Hematopoietic multipotent progenitor cell treated with erythropoietin and hydrocortisone succinate and interleukin-3 and kit ligand, for 17 days (in vitro differentiated cells): ENCODE data around the gene IRGM.
"Not testable (repeated sequence)": the region's sequence is repeated elsewhere in the genome, so short reads cannot be mapped to it uniquely, and the experiment has no call there.

Source experiments
- DNase-seq: peaks from one replicate; pipeline ENCODE4 v3.0.0-alpha.2; 2015; ENCODE audit warnings: low spot score

The IRGM gene, protein sequence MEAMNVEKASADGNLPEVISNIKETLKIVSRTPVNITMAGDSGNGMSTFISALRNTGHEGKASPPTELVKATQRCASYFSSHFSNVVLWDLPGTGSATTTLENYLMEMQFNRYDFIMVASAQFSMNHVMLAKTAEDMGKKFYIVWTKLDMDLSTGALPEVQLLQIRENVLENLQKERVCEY

DNA sequence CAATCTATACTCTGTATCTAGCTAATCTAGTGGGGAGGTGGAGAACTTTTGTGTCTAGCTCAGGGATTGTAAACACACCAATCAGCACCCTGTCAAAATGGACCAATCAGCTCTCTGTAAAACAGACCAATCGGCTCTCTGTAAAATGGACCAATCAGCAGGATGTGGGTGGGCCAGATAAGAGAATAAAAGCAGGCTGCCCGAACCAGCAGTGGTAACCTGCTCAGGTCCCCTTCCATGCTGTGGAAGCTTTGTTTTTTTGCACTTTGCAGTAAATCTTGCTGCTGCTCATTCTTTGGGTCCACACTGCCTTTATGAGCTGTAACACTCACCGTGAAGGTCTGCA is at the start of gene IRGM:
IRGM (plus strand) TSS at position 214 of the 346 bp plus-strand sequence. CDS start 1,603 bp downstream, outside the sequence.
- DNase-seq = not testable (repeated sequence)

DNA sequence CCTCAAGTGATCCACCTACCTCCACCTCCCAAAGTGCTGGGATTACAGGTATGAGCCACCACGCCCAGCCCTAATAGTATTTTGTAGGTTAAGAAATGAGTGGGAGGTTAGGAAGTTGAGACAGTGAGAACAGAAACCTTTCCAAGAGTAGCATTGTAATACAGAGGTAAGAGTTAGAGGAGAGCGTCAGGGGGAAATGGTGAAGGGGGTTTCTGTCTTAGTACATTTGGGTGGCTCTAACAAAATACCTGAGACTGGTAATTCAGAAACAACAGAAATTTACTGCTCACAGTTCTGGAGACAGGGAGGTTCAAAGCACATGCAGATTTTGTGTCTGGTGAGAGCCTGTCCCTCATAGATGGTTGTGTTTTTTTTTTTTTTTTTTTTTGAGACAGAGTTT is 48.9 kb upstream of the IRGM start:
- DNase-seq = no peak

DNA sequence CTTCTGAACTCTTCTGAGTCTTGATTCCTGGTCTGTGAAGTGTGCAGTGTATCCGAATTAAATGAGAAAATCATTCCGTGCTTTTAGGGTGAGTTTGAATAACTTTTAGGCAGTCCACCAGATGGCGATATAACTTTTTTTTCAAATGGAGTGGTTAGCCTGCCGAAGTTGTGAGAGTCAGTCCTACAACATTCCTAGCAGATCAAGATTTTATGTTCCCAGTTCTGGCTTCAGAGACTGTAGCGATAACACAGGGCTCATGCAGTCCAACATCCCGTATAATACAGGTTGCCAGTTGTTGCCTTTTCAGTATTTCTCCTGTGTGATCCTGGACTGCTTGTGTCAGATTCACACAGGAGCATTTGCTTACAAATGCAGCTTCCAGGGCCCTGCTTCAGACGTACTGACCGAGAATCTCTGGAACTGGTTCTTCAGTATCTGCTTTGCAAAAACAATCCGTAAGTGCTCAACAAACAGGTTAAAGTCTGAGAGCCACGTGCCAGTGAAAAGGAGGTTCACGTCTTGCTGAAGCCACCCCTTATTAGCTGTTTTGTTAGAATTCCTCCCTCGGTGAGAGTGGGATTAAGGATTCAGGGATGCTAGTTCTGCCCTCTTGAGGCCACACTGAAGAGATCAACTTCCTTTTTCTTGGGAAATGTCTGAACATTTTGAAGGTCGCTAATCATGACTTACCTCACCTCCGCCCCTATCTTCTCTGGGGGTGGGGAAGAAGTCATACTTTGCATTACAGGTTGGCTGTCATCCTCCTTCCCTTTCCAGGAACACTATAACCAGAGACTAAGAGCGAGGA is 45.0 kb upstream of the IRGM start:
- DNase-seq = peak; percentile 47

DNA sequence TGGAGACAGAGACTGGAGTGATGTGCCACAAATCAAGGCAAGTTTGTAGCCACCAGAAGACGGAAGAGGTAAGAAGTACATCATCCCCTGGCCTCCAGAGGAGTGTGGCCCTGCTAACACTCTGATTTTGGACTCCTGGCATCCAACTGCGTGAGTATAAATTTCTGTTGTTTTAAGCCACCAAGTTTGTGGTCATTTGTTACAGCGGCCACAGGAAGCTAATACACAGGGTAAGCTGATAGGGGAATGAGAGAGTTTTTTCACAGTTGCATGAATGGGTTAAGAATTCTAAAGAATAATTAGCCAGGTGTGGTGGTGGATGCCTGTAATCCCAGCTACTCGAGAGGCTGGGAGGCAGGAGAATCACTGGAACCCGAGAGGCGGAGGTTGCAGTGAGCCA is 41.9 kb upstream of the IRGM start:
- no peak for DNase-seq

DNA sequence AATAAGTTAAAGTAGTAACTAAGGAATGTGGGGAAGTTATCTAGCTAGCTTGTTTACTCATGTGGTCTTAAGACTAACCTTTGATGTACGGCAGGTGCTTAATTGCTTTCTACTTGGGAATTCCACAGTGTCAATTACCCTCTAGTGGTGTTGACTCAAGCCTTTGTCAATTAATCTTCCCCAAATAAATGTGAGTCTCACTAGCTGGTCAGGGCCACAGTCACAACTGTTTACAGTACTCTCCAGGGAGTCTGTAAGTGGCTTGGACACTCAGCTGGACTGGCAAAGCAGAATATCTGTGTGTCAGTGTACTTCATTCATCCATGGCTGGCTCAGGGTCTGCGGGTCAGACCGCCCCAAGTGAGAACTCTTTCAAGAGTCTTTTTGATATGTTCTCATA is 37.0 kb upstream of the IRGM start:
- DNase-seq = no peak

DNA sequence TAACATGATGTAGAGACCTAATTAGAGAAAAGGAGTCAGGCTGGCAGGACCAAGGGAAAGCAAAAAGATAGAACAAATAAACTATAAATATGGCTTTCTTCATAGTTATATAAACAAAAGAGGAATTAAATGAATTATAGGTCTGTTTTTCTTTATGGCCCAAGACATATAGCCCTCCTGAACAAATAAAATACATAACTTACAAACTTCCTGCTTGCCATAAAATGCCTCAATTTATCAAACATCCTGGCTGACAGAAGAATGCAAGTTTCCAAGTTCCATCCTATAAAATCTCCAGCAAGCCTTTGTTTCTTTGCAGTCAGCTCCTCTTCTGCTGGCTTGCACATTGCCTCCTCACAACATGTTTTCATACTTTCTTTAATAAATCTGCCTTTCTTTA is 31.3 kb upstream of the IRGM start:
- DNase-seq = no peak

DNA sequence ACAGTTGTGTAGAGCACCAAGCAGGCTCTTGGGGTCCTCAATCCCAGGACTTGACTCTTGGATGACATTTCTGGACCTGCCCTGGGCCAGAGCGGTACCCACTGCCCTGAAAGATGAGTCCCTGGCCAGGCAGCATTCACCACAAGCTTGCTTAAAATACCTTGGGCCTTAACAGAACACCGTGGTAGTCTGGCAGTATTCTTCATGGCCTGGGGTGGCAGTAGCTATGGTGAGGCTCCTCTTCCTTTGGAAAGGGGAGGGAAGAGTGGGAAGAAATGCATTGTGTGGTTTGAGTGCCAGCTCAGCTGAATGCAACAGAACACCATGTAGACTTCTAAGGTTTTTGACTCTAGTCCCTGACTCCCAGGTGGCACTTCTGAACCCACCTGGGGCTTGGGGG is 29.4 kb upstream of the IRGM start:
- DNase-seq = no peak

DNA sequence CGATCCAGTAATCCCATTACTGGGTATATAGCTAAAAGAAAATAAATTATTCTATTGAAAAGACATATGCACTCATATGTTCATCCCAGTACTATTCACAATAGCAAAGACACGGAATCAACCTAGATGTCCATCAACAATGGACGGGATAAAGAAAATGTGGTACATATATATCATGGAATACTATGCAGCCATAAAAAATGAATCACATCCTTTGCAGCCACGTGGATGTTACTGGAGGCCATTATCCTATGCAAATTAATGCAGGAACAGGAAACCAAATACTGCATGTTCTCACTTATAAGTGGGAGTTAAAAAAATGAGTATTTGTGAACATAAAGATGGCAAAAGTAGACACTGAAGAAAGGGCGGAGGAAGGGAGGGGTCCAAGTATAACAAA is 16.6 kb upstream of the IRGM start:
- no peak for DNase-seq

DNA sequence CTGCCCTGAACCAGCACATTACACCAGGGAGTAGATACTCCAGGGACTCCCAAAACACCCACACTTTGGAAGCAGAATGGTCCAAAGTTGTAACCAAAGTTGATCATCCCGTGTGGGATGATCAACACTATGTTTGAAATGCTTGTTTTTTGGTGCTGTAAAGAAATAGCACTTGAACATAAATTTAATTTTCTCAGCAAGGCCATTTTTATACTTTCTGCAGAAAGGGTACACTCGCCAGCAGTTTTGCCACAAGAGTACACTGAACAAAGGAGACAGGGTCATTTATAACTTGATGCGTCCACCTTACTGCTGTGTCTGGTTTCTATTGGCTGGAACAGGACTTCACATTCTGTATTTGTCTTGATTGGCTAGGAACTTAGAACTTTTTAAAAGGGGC is 14.5 kb upstream of the IRGM start:
- DNase-seq = not testable (repeated sequence)

DNA sequence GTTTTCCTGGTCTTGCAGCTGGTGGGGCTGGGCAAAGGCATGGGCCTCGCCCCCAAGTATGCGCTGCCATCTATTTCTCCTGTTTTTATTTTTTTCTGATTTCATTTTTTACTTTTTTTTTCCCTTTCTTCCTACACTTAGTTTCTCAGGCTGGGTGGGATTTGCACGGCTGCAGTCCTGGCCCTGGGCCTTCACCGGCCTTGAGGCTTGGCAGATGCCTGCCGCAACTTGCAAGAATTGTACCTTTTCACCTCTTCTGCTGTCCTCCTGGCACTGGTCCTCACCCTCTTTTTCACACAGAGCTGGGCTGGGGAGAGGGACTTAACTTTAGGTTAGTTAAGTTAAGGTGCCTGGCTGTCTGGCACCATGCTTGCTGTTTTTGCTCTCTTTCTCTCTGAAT is 10.3 kb upstream of the IRGM start:
- no peak for DNase-seq

DNA sequence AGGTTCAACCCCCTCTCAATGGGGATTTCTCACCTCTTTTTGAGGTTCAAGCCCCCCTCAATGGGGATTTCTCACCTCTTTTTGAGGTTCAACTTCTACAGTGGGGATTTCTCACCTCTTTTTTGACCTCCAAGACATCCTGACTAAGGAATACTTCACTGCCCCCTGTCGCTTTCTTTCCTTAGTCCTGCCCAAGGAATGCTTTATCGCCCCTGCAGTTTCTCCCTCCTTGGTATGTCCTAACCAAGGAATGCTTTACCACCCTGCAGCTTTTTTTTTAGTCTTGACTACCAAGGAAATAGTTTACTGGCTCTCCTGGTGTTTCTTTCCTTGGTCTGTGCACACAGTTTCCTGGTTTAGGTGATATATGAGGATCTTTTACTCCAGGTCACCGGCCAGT is 9.6 kb upstream of the IRGM start:
- DNase-seq = no peak

DNA sequence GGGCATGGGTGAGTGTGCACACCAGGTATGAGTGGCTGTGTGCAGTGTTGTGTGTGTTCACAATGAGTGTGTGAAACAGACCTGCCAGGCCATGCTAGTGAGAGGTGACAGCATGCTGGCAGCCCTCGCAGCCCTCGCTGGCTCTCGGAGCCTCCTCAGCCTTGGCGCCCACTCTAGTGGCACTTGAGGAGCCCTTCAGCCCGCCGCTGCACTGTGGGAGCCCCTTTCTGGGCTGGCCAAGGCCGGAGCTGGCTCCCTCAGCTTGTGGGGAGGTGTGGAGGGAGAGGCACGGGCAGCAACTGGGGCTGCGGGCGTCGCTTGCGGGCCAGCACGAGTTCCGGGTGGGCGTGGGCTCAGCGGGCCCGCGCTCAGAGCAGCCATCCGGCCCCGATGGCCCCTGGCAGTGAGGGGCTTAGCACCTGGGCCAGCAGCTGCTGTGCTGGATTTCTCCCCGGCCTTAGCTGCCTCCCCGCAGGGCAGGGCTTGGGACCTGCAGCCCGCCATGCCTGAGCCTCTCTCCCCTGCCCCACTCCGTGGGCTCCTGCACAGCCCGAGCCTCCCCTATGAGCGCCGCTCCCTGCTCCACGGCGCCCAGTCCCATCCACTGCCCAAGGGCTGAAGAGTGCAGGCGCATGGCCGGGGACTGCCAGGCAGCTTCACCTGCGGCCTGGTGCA is 999 bp upstream of the IRGM start:
- DNase-seq = not testable (repeated sequence)

DNA sequence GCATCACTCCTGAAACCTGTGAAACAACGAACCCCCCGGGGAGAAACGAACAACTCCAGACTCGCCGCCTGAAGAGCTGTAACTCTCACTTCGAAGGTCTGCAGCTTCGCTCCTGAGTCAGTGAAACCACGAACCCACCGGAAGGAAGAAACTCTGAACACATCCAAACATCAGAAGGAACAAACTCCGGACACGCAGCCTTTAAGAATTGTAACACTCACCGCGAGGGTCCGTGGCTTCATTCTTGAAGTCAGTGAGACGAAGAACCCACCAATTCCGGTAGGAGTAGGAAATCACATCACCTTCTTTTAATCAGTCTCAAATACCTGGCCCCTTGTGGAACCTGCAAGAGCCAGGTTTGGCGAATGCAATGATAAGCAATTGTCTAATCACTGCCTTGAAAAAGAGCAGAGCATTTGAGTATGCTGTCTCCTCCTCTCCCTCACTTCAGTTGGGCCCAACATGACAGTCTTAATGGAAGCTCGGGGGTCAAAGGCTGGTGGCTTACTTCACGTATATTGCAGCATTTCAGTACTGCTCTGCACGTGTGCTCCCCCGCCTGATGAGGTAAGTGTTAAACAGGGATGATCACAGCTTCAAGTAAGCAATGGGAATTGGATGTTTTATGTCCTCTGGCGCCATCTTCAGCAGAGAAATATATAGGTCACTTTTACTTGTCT is 473 bp downstream of the IRGM start:
- DNase-seq = peak; percentile 49

DNA sequence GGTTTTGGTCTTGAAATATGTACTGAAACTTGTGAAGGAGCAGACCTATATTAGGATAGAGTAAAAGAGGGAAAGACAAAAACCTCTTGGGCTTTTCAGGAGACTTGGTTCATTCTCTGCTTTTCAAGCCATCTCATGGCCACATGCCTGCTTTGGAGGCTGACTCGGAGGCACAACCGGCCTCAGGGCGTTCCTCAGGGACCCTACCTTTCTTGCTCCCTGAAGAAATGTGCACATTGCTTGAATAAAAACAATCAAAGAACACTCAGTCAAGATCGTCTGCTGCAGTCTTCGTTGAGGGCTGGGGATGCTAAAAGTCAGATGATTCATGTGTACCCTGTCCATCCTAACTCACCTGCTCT is 994 bp downstream of the IRGM start:
- DNase-seq = no peak

DNA sequence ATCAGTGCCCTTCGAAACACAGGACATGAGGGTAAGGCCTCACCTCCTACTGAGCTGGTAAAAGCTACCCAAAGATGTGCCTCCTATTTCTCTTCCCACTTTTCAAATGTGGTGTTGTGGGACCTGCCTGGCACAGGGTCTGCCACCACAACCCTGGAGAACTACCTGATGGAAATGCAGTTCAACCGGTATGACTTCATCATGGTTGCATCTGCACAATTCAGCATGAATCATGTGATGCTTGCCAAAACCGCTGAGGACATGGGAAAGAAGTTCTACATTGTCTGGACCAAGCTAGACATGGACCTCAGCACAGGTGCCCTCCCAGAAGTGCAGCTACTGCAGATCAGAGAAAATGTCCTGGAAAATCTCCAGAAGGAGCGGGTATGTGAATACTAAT is 1.9 kb downstream of the IRGM start:
- DNase-seq = no peak

DNA sequence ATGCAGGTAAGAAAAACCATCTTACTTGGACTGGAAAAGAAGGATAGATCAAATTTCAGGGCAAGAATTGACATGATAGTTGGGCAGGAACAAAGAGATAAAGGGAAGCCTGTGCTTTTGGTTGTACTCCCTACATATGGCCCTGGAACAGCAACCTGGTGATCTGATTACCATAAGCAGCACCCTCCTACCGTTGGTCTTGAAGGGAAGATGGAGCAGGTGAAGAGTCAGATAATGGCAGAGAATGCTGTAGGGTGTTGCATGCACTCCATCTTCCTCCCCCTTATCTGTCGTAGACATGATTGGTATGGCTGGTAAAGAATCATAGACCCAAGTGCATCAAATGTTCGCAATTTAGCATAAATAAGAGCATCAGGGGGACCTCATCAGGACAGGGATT is 4.7 kb downstream of the IRGM start:
- DNase-seq = no peak

DNA sequence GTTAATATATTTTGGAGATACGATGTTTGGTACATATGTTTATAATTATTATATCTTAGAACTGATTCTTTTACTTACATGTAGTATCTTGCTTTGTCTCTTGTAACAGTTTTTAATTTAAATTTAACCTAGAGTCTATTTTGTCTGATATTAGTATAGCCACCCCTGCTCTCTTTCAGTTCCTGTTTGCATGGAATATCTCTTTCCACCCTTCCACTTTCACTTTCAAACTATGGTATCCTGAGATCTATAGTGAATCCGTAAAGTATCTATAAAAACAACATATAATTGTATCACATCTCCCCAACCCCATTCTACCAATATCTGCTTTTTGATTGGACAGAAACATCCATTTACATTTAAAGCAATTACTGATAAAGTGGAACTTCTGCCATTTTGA is 7.2 kb downstream of the IRGM start:
- DNase-seq = no peak

DNA sequence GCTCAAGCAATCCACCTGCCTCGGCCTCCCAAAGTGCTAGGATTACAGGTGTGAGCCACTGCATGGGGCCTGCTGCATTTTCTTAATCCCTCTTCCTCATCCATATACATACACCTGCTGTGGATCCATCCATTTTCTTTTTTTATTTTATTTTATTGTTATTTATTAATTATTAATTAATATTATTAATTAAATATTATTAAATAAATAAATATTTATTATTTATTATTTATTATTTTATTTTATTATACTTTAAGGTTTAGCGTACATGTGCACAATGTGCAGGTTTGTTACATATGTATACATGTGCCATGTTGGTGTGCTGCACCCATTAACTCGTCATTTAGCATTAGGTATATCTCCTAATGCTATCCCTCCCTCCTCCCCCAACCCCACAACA is 10.4 kb downstream of the IRGM start:
- DNase-seq = not testable (repeated sequence)

DNA sequence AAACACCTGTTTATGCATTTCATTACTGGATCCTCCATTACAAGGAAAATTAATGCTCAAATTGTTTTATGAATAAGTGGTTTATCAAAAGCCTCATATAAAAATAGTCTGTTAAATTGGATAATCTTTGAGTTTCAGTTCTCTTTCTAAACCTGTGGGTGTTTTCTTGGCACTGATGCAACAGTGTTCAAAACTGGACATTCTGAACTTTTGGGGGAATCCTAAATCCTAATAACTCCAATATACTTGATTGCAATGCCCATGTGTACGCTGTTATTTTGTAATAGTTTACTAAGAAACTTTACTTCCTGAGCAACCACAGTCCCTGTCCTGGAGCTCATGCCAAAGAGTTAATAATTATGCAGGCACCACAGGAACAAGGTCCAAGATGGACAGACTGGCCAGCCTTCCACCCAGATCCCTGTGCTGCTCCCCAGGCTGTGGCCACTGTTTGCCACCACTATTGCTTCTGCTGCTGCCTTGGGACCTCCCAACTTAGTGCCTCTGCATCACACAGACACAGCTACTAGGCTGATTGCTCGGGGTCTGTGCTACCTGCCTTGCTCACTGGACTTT is 14.0 kb downstream of the IRGM start:
- no peak for DNase-seq

DNA sequence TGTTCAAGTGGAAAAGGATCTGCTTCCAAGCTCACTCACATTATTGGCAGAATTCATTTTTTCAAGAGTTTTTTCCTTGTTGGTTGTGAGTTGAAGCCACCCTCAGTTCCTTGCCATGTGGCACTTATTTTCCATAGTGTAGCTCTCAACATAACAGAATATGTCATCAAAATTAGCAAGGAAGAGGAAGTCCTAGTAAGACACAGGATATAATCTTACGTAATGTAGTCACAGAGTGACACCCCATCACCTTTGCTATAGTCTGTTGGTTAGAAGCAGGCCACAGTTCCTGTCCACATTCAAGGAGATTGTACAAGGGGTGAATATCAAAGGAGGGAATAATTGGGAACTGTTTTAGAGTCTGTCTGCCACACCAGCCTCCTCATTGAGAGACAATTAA is 15.7 kb downstream of the IRGM start:
- DNase-seq = no peak

DNA sequence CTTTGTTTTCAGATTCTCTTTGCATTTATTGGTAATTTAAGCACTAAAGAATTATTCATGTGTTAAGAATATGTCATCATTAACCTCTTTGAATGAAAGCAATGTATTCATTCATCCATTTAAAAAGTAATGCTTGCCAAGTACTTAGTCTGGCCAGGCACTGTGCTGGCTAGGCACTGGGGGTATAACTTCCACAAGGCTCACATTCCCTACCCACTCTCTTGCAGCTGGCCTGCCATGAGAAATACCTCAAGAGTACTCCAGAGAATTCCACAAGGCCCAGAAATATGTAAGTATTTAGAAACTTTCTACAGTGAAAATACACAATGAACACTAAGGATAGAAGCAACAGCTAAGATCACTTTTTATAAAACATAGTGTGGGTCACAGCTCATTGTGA is 33.0 kb downstream of the IRGM start:
- DNase-seq = no peak
